HG03095 (cell line): Measurements from ENCODE around the gene CEP57.
"Not testable (repeated sequence)": the region's sequence is repeated elsewhere in the genome, so short reads cannot be mapped to it uniquely, and the experiment has no call there.

ENCODE experiments used
- ATAC-seq: cut with Tn5 transposase; IDR thresholded peaks from one replicate; pipeline ENCODE4 v1.9.1; 2021; ENCODE audit warnings: moderate library complexity; ENCODE audit not compliant: unreplicated experiment

Gene CEP57

GRCh38 chr11:95795627-95796295 lies 5.5 kb downstream of the CEP57 start:
- no peak for ATAC-seq

- no peak for ATAC-seq
Observed at GRCh38 chr11:95796501-95796900, 6.2 kb downstream of the CEP57 start.

- ATAC-seq, result no peak
Observed at GRCh38 chr11:95799546-95799945, 9.2 kb downstream of the CEP57 start.

- no peak for ATAC-seq
Observed at GRCh38 chr11:95800438-95800837, 10.1 kb downstream of the CEP57 start.

- no peak for ATAC-seq
Observed at GRCh38 chr11:95802806-95803205, 12.5 kb downstream of the CEP57 start.

GRCh38 chr11:95803973-95804372 lies 13.7 kb downstream of the CEP57 start:
- ATAC-seq, result no peak

- ATAC-seq, result no peak
Observed at GRCh38 chr11:95805869-95806268, 15.6 kb downstream of the CEP57 start.

- not testable (repeated sequence) for ATAC-seq
Observed at GRCh38 chr11:95806464-95806863, 16.2 kb downstream of the CEP57 start.

GRCh38 chr11:95811052-95811451 lies 20.8 kb downstream of the CEP57 start:
- ATAC-seq, result not testable (repeated sequence)

GRCh38 chr11:95816037-95816436 lies 25.7 kb downstream of the CEP57 start:
- no peak for ATAC-seq

GRCh38 chr11:95821640-95822039 lies 31.3 kb downstream of the CEP57 start:
- ATAC-seq, result no peak

- no peak for ATAC-seq
Observed at GRCh38 chr11:95827696-95828095, 37.4 kb downstream of the CEP57 start.

- no peak for ATAC-seq
Observed at GRCh38 chr11:95829580-95830259, 39.4 kb downstream of the CEP57 start.

- no peak for ATAC-seq
Observed at GRCh38 chr11:95831198-95831883, 41.0 kb downstream of the CEP57 start.

GRCh38 chr11:95832763-95833162 lies 42.5 kb downstream of the CEP57 start:
- no peak for ATAC-seq

- no peak for ATAC-seq
Observed at GRCh38 chr11:95833378-95833777, 43.1 kb downstream of the CEP57 start.

- ATAC-seq, result no peak
Observed at GRCh38 chr11:95835351-95835750, 45.1 kb downstream of the CEP57 start.

GRCh38 chr11:95835768-95836488 lies 45.6 kb downstream of the CEP57 start:
- ATAC-seq, result peak; percentile 87

GRCh38 chr11:95845167-95845566 lies 54.9 kb downstream of the CEP57 start:
- no peak for ATAC-seq

GRCh38 chr11:95849087-95849825 lies 59.0 kb downstream of the CEP57 start:
- ATAC-seq, result peak; percentile 73

- ATAC-seq, result no peak
Observed at GRCh38 chr11:95850137-95850536, 59.8 kb downstream of the CEP57 start.
